ENCODE results near the gene POMT1. TPM values are rescaled to one million over a fixed set of nuclear protein-coding genes. Genes with fewer than 3 reads are reported as not detected.
A peak's percentile ranks its signal among the peaks of the same experiment; 100 is the strongest.
"Not testable (repeated sequence)": the region's sequence is repeated elsewhere in the genome, so short reads cannot be mapped to it uniquely, and the experiment has no call there.

POMT1 gene
- total RNA-seq, 1 experiment from 2014 or later, result 15.8 TPM

- no peak for DNase-seq
- intact Hi-C loops (cut with micrococcal nuclease; ENCODE audit: unreplicated experiment), result no loop called here
- Mint-ChIP-seq H3K4me1 (ENCODE audit: low read depth, unreplicated experiment) (peaks cover 11% of the 10 kb centered on the region), H3K4me3 (ENCODE audit: low read depth, unreplicated experiment) (no peak overlapping the region), H3K9me3 (ENCODE audit: low read depth, unreplicated experiment) (no peaks in the 10 kb centered on the region), H3K27ac (ENCODE audit: unreplicated experiment) (no peak overlapping the region), H3K36me3 (ENCODE audit: insufficient read depth, unreplicated experiment) (peaks cover 56% of the 10 kb centered on the region), H3K27me3 (ENCODE audit: unreplicated experiment) (no peaks in the 10 kb centered on the region)
- TF ChIP-seq CTCF (IDR thresholded peaks at IDR 0.05; ENCODE audit: unreplicated experiment), result no peak
- CTCF ChIA-PET, result no interaction called here
- BruUV-seq (replicated peaks), result no TSS peak
Measured at GRCh38 chr9:131470581-131470991, 32.1 kb upstream of the POMT1 start.

GRCh38 chr9:131472085-131472484, 30.6 kb upstream of the POMT1 start:
- H3K9me3 Mint-ChIP-seq (ENCODE audit: low read depth, unreplicated experiment); intact Hi-C loops (cut with micrococcal nuclease; ENCODE audit: unreplicated experiment); H3K27me3 Mint-ChIP-seq (ENCODE audit: unreplicated experiment); H3K27ac Mint-ChIP-seq (ENCODE audit: unreplicated experiment); H3K4me3 Mint-ChIP-seq (ENCODE audit: low read depth, unreplicated experiment); BruUV-seq (replicated peaks); DNase-seq: not testable (repeated sequence)
- H3K4me1 Mint-ChIP-seq (ENCODE audit: low read depth, unreplicated experiment), result peaks cover 11% of the 10 kb centered on the region
- H3K36me3 Mint-ChIP-seq (ENCODE audit: insufficient read depth, unreplicated experiment), result peaks cover 51% of the 10 kb centered on the region
- CTCF ChIA-PET, result interaction anchor here (0.8 kb wide), 1 partner anchor 35 kb away, joined by 7 read pairs; no protein-coding TSS in a partner anchor

GRCh38 chr9:131473198-131473885, 29.4 kb upstream of the POMT1 start:
- BruUV-seq (replicated peaks), result no TSS peak
- Mint-ChIP-seq H3K4me1 (ENCODE audit: low read depth, unreplicated experiment) (peaks cover 11% of the 10 kb centered on the region), H3K27ac (ENCODE audit: unreplicated experiment) (no peak overlapping the region), H3K9me3 (ENCODE audit: low read depth, unreplicated experiment) (no peaks in the 10 kb centered on the region), H3K4me3 (ENCODE audit: low read depth, unreplicated experiment) (no peak overlapping the region), H3K27me3 (ENCODE audit: unreplicated experiment) (no peaks in the 10 kb centered on the region), H3K36me3 (ENCODE audit: insufficient read depth, unreplicated experiment) (peaks cover 54% of the 10 kb centered on the region)
- DNase-seq, result no peak
- CTCF ChIA-PET, result no interaction called here
- intact Hi-C loops (cut with micrococcal nuclease; ENCODE audit: unreplicated experiment), result no loop called here
- no peak for TF ChIP-seq CTCF (IDR thresholded peaks at IDR 0.05; ENCODE audit: unreplicated experiment)

- Mint-ChIP-seq H3K27ac (ENCODE audit: unreplicated experiment) (no peak overlapping the region), H3K9me3 (ENCODE audit: low read depth, unreplicated experiment) (no peaks in the 10 kb centered on the region), H3K27me3 (ENCODE audit: unreplicated experiment) (no peaks in the 10 kb centered on the region), H3K4me3 (ENCODE audit: low read depth, unreplicated experiment) (no peak overlapping the region), H3K36me3 (ENCODE audit: insufficient read depth, unreplicated experiment) (peaks cover 54% of the 10 kb centered on the region), H3K4me1 (ENCODE audit: low read depth, unreplicated experiment) (peaks cover 11% of the 10 kb centered on the region)
- no peak for TF ChIP-seq CTCF (IDR thresholded peaks at IDR 0.05; ENCODE audit: unreplicated experiment)
- intact Hi-C loops (cut with micrococcal nuclease; ENCODE audit: unreplicated experiment), result no loop called here
- no TSS peak for BruUV-seq (replicated peaks)
- CTCF ChIA-PET, result no interaction called here
- DNase-seq, result no peak
Measured at GRCh38 chr9:131473891-131474290, 28.8 kb upstream of the POMT1 start.

DNA sequence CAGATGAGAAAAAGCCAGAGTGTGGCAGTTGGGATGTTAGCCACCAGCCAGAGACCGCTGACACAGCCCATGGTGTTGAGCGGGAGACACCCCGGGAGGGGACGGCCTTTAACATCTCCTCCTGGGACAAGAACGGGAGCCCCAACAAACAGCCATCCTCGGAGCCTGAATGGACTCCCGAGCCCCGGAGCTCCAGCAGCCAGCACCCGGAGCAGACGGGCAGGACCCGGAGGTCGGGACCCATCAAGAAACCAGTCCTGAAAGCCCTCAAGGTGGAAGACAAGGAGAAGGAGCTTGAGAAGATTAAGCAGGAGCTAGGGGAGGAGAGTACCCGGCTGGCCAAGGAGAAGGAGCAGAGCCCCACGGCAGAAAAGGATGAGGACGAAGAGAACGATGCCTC, 28.0 kb upstream of the POMT1 start:
- CTCF ChIA-PET, result no interaction called here
- TSS peak; percentile 68 for BruUV-seq (replicated peaks)
- TF ChIP-seq CTCF (IDR thresholded peaks at IDR 0.05; ENCODE audit: unreplicated experiment), result no peak
- Mint-ChIP-seq H3K4me3 (ENCODE audit: low read depth, unreplicated experiment) (no peak overlapping the region), H3K36me3 (ENCODE audit: insufficient read depth, unreplicated experiment) (peaks cover 52% of the 10 kb centered on the region), H3K27ac (ENCODE audit: unreplicated experiment) (no peak overlapping the region), H3K27me3 (ENCODE audit: unreplicated experiment) (no peaks in the 10 kb centered on the region), H3K9me3 (ENCODE audit: low read depth, unreplicated experiment) (no peaks in the 10 kb centered on the region), H3K4me1 (ENCODE audit: low read depth, unreplicated experiment) (peaks cover 11% of the 10 kb centered on the region)
- intact Hi-C loops (cut with micrococcal nuclease; ENCODE audit: unreplicated experiment), result no loop called here
- DNase-seq, result no peak
